IPS-18a (cell line): Measurements from ENCODE around the gene SEC14L2.

Experiments
- H3K27ac ChIP-seq: one replicate; pipeline ENCODE4 v1.5.1; 2013; ENCODE audit warnings: low read length
- H3K27me3 ChIP-seq: one replicate; pipeline ENCODE4 v1.6.1; 2013; ENCODE audit warnings: mild to moderate bottlenecking, low read length; ENCODE audit not compliant: control insufficient read depth, insufficient read depth
- H3K36me3 ChIP-seq: one replicate; pipeline ENCODE4 v1.6.1; 2013; ENCODE audit warnings: low read depth, low read length; ENCODE audit not compliant: control insufficient read depth
- H3K4me1 ChIP-seq: one replicate; pipeline ENCODE4 v1.6.1; 2013; ENCODE audit warnings: low read depth, low read length; ENCODE audit not compliant: control insufficient read depth
- H3K4me3 ChIP-seq: one replicate; pipeline ENCODE4 v1.5.1; 2013; ENCODE audit warnings: low read length
- H3K9ac ChIP-seq: one replicate; pipeline ENCODE4 v1.6.1; 2013; ENCODE audit warnings: mild to moderate bottlenecking, low read length, moderate library complexity
- H3K9me3 ChIP-seq: one replicate; pipeline ENCODE4 v1.6.1; 2013; ENCODE audit warnings: low read depth, low read length; ENCODE audit not compliant: control insufficient read depth

SEC14L2 gene

DNA sequence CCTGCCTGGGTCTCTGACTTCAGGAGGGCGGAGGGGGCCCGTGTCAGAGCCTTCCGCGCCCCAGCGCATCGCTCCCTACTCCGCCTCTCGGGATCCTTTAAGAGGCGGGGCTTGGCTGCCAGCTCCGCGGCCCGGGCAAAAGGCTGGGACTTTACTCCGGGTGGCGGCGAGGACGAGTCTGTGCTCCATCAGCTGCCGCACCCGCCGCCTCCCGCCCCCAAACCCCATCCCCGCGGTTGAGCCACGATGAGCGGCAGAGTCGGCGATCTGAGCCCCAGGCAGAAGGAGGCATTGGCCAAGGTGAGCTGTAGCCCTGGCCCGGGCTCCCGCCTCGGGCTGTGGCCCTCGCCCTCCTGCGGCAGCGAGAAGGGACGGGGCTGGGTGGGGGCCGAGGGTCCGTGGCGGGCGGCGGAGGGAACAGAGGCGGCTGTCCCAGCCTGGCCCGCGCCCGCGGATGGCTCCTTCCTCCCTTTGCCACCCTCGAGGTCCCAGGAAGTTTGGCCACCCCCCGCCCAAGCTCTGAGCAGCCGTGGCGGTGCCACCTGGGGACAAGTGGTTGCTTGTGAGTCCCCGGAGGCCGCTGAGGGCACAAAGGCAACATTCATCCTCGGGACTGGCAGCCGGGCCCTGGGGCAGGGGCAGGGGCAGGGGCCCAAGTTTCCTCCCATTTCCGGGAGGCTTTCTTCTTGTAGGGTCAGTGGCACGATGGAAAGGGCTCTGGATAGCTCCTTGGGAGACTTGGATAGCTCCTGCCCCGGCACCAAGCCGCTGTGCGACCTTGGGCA lies at the start of gene SEC14L2:
SEC14L2 (plus strand) TSS at position 148 of the 785 bp plus-strand sequence; CDS start at position 247, 99 bp downstream.
- Histone ChIP-seq H3K9me3 (no peaks in the 10 kb centered on the region), H3K9ac (no peak within 1 kb of the TSS), H3K27ac (no peak within 1 kb of the TSS), H3K4me3 (peak within 1 kb of the TSS; percentile 65), H3K36me3 (no peaks in the 10 kb centered on the region), H3K27me3 (peaks cover 33% of the 10 kb centered on the region), H3K4me1 (peaks cover 21% of the 10 kb centered on the region)

DNA sequence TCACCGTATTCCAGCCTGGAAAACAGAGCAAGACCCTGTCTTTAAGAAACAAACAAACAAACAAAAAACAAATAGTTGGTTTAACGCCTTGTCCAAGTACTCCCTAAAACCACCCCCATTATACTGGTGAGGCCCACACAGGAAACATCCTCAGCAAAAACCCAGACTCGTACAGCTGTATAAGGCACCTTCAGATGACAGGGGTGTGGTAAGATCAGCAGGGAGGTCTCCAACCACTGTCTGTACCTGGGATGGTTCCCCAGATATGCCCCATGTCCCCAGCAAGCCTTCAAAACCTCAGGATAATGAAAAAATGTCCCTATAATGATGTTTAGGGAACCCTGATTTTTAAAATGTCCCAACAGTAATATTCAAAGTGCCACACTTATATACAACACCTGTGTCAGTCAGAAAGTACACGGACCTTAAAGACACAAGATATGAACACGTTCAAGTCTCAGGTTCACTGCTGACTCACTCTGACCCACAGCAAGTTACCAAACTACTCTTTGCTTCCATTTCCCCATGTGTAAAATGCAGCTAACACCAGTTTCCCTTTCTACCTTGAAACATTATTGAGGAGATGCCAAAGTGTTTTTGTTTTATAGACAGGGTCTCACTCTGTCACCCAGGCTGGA lies 49.4 kb upstream of the SEC14L2 start:
- Histone ChIP-seq H3K36me3 (peaks cover 93% of the 10 kb centered on the region), H3K9ac (no peak overlapping the region), H3K4me1 (no peaks in the 10 kb centered on the region), H3K9me3 (no peaks in the 10 kb centered on the region), H3K27ac (no peak overlapping the region), H3K27me3 (no peaks in the 10 kb centered on the region), H3K4me3 (no peak overlapping the region)

DNA sequence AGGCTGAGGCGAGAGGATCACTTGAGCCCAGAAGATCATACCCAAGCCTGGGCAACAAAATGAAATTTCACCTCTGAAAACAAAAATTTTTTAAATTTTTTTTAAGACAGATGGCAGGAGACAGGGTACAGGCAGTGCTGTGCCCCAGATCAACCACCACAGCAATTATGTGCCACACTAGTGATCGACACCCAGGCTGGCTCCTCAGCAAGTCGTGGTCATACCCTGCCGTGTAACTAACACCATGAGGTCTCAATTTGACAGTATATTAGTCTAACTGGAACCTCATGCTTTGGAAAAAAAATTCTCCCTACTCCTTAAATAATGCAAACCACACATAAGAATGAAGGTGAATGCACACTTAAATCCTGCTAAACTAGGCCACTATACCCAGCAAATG lies 48.4 kb upstream of the SEC14L2 start:
- H3K4me3 ChIP-seq, result no peak overlapping the region
- no peak overlapping the region for H3K27ac ChIP-seq

DNA sequence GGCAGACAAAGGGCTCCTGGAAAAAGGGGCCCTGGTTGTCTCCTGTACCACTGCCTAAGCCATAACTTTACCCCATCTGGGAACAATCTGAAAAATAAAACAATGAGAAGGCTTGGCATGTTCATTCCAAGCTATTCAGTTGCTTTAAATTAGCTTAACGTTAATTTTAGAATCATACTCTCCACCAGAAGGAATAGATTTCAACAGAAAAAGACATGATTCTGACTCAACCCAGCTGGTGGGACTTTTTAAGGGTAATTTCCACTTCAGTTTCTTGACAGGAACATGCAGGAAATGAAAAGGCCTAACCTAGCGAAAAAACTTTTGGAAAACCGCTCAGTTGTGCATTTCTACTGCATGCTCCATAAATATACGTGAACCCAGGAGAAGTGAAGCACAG lies 48.0 kb upstream of the SEC14L2 start:
- Histone ChIP-seq H3K4me3 (no peak overlapping the region), H3K27me3 (no peaks in the 10 kb centered on the region), H3K4me1 (no peaks in the 10 kb centered on the region), H3K9me3 (no peaks in the 10 kb centered on the region), H3K9ac (no peak overlapping the region), H3K36me3 (peaks cover 89% of the 10 kb centered on the region), H3K27ac (no peak overlapping the region)

More for the DNA sequence above, 48.4 kb upstream of the SEC14L2 start:
- Histone ChIP-seq H3K9me3 (no peaks in the 10 kb centered on the region), H3K36me3 (peaks cover 89% of the 10 kb centered on the region), H3K27me3 (no peaks in the 10 kb centered on the region), H3K4me1 (no peaks in the 10 kb centered on the region), H3K9ac (no peak overlapping the region)

DNA sequence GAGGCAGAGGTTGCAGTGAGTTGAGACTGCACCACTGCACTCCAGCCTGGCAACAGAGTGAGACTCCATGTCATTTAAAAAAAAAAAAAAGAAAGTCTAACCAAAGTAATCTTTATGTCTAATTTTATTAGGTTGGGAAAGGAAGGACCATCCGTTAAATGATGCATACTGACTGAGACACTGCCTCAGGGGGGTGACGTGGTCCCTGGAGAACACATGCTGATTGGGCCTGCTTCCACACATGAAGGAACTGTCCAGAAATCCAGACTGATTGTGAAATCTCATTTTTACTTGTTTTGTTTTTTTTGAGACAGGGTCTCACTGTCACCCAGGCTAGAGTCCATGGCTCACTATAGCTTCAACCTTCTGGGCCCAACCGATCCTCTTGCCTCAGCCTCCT lies 45.6 kb upstream of the SEC14L2 start:
- Histone ChIP-seq H3K4me3 (no peak overlapping the region), H3K27ac (no peak overlapping the region), H3K27me3 (no peaks in the 10 kb centered on the region), H3K9ac (no peak overlapping the region), H3K4me1 (no peaks in the 10 kb centered on the region), H3K36me3 (peaks cover 69% of the 10 kb centered on the region), H3K9me3 (no peaks in the 10 kb centered on the region)

DNA sequence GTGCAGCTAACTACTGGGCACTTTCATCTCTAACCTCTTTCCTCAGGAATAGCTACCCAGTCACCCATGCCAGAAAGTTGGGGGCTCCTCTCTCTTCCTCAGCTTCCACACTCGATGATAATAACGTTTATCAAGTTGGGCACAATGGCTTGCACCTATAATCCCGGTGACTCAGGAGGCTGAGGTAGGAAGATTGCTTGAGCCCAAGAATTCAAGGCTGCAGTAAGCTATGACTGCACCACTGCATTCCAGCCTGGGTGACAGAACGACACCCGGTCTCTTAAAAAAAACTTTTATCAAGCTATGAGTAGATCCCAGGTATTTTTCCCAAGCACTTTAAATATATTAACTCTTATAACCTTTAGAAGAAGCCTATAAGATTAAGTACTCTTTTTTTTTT lies 42.2 kb upstream of the SEC14L2 start:
- H3K27ac ChIP-seq, result no peak overlapping the region
- H3K36me3 ChIP-seq, result peaks cover 40% of the 10 kb centered on the region
- no peak overlapping the region for H3K9ac ChIP-seq
- H3K4me1 ChIP-seq, result no peaks in the 10 kb centered on the region
- H3K27me3 ChIP-seq, result no peaks in the 10 kb centered on the region
- no peak overlapping the region for H3K4me3 ChIP-seq
- H3K9me3 ChIP-seq, result no peaks in the 10 kb centered on the region

DNA sequence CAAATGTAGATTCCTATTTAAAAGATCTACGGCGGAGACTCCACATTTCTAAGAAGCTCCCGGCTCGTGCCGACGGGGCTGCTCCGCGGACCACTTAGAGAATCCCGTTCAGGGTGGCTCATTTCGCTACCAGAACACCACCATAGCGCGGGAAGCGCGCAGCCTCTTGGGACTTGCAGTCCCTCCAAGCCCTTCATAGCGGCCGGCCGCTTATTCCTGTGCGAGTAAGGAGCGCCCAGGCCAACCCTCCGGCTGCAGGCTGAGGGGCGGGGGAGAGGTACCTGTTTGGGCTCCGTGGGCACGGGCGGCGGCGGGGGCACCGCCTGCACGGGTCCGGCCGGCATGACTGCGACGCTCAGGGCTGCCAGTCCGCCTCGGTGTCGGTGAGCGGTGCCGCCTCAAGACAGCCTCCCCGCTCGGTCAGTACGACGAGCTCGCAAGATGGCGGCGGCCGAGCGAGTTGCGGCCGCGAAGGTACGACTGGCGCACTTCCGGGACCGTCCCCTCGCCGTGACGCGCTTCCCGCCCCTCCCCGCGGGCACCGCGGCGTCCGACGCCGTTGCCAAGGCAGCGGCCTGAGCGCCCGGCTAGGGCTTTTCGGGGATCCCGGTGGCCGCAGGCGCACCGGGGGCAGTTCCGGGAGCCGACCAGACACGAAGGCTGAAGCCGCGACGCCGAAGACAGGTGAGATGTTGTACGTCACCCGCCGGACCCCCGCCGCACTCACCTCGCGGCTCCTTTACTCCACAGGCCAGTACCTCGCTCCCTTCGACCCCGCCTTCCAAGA lies 40.2 kb upstream of the SEC14L2 start, which contains the start of the genes CCDC157 and SF3A1:
CCDC157 (plus strand) TSS at position 559 of the 787 bp plus-strand sequence. CDS start 8,994 bp downstream, outside the sequence.
SF3A1 (minus strand) TSS at position 446 of the 787 bp plus-strand sequence; CDS start at position 344, 102 bp downstream.
- no peaks in the 10 kb centered on the region for H3K9me3 ChIP-seq
- peak within 1 kb of the TSS; percentile 87 for H3K27ac ChIP-seq
- H3K36me3 ChIP-seq, result peaks cover 22% of the 10 kb centered on the region
- H3K4me1 ChIP-seq, result no peaks in the 10 kb centered on the region
- H3K9ac ChIP-seq, result peak within 1 kb of the TSS; percentile 79
- peak within 1 kb of the TSS; percentile 74 for H3K4me3 ChIP-seq
- no peaks in the 10 kb centered on the region for H3K27me3 ChIP-seq

DNA sequence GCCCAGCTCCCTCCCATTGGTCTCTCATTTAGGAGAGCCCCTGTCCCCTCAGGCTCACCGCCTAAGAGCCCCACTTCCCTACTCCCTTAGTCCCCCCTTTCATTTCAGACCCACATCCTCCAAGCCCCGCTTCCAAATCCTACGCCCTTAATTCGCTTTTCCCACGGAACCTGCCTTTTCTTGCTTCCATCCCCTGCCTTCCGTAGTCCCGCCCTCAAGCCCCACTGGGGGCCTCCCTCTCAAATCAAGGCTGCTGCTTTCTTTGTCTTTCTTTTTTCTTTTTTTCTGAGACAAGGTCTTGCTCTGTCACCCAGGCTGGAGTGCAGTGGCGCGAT lies 39.6 kb upstream of the SEC14L2 start:
- Histone ChIP-seq H3K4me1 (no peaks in the 10 kb centered on the region), H3K27ac (peak overlapping the region; percentile 87), H3K4me3 (peak overlapping the region; percentile 74), H3K9me3 (no peaks in the 10 kb centered on the region), H3K9ac (peak overlapping the region; percentile 79), H3K27me3 (no peaks in the 10 kb centered on the region), H3K36me3 (peaks cover 16% of the 10 kb centered on the region)

DNA sequence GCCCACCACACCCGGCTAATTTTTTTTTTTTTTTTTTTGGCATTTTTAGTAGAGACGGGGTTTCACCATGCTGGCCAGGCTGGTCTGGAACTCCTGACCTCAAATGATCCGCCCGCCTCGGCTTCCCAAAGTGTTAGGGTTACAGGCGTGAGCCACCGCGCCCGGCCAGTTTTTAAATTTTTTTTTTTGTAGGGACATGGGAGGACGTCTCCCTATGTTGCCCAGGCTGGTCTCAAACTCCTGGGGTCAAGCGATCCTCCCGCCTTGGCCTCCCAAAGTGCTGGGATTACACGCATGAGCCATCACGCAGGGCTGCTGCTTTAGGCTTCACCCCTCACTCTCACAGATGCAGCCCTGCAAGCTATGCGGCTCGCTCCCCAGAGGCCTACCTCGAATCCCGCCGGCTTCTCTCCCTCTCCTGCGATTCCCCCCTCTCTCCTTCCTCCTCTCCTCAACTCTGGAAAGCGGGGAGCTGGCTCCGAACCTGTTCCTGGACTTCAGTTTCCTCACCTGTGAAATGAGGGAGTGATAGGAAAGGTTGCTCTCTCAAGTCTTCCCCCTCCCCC lies 39.1 kb upstream of the SEC14L2 start:
- peaks cover 11% of the 10 kb centered on the region for H3K36me3 ChIP-seq
- peak overlapping the region; percentile 74 for H3K4me3 ChIP-seq
- peaks cover 5% of the 10 kb centered on the region for H3K4me1 ChIP-seq
- H3K27me3 ChIP-seq, result no peaks in the 10 kb centered on the region
- peak overlapping the region; percentile 87 for H3K27ac ChIP-seq
- H3K9me3 ChIP-seq, result no peaks in the 10 kb centered on the region
- peak overlapping the region; percentile 79 for H3K9ac ChIP-seq

DNA sequence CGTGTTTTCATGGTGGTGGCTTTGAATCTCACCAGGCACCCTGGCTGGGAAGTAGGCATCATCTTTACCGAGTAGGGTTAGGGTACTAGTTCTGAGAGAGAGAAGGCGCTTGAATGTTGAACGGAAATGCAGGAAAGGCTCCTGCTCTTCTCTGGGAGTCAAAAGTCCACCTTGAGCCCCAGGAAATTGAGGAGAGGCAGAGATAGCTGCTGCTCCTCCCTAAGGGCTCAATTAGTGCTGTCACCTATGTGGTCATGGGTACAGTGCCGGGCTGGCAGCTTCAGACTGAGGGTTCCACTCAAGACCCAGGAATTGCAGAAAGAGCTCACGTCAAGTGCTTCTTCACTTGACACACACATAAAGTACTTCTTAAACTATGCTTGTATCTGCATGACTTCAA lies 38.3 kb upstream of the SEC14L2 start:
- Histone ChIP-seq H3K9ac (no peak overlapping the region), H3K36me3 (peaks cover 7% of the 10 kb centered on the region), H3K27me3 (no peaks in the 10 kb centered on the region), H3K27ac (no peak overlapping the region), H3K4me3 (no peak overlapping the region), H3K9me3 (no peaks in the 10 kb centered on the region), H3K4me1 (peaks cover 8% of the 10 kb centered on the region)
